ENCODE measurements around the gene DDX50.
"Not testable (repeated sequence)": the region's sequence is repeated elsewhere in the genome, so short reads cannot be mapped to it uniquely, and the experiment has no call there.

DDX50 gene

DNA sequence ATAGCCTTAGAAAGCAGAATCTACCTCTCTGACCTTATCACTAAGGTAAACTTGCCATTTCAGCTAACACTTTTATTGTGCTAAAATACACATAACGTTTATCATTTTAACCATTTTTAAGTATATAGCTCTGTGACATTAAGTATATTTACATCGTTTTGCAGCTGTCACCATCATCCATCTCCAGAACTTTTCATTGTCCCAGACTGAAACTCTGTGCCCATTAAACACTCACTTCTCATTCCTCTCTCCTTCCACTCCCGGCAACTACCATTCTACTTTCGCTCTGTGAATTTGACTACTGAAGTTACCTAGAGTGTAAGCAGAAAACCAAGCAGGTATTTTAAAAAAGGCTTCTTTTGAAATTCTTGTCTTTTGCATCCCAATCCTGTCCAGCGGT lies 1.3 kb downstream of the DDX50 start:
- DNase-seq = no peak

- DNase-seq = no peak
Observed at GRCh38 chr10:68924593-68924992, 23.5 kb downstream of the DDX50 start.

DNA sequence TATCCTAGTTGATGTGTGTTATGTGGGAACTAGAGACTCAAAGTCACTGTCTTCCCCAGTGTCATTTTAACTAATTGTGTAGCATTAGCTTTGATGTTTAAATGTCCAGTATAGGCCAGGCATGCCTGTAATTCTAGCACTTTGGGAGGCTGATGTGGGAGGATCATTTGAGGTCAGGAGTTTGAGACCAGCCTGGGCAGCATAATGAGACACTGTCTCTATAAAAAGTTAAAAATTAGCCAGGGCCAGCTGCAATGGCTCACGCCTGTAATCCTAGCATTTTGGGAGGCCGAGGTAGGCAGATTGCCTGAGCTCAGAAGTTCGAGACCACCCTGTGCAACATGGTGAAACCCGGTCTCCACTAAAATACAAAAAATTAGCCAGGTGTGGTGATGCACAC lies 24.4 kb downstream of the DDX50 start:
- DNase-seq = no peak

DNA sequence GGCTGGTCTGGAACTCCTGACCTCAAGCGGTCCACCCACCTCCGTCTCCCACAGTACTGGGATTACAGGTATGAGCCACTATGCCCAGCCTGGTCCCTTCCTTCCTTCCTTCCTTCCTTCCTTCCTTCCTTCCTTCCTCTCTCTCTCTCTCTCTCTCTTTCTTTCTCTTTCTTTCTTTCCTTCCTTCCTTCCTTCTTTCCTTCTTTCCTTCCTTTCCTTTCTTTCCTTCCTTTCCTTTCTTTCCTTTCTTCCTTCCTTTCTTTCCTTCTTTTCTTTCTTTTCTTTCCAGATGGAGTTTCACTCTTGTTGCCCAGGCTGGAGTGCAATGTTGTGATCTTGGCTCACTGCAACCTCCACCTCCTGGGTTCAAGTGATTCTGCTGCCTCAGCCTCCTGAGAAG lies 28.0 kb downstream of the DDX50 start:
- DNase-seq = not testable (repeated sequence)

- not testable (repeated sequence) for DNase-seq
Observed at GRCh38 chr10:68929888-68930287, 28.8 kb downstream of the DDX50 start.

DNA sequence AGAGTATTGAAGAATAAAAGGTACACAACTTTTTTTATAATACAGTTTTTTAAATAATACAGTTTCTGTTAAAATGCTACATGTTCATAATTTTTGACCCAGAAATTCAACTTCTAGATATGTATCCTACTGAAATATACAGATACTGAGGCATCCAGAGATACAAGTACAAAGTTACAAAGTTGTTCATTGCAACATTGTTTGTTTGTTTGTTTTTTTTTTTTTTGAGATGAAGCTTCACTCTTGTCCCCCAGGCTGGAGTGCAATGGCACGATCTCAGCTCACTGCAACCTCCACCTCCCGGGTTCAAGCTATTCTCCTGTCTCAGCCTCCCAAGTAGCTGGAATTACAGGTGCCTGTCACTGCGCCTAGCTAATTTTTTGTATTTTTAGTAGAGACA lies 31.7 kb downstream of the DDX50 start:
- DNase-seq = not testable (repeated sequence)

DNA sequence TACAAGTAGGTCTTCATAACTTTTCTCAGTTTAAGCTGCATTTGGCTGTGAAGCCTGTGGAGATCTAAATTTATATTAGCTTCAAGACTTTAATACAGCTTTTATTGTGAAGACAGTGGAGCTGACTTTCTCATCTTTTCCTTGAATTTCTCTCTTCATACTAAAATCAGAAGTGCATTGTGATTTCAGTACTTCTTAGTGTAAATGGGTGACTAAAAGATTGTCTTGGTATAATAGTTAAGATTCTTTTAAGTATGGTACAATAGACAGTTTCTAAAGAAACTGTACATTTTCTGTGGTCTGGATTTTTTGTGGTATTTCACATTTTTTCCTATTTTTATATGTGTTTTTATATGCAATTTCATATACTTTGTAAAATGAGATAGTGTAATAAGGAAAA lies 33.9 kb downstream of the DDX50 start:
- DNase-seq = no peak

GRCh38 chr10:68938117-68938516 lies 37.0 kb downstream of the DDX50 start:
- DNase-seq = no peak

DNA sequence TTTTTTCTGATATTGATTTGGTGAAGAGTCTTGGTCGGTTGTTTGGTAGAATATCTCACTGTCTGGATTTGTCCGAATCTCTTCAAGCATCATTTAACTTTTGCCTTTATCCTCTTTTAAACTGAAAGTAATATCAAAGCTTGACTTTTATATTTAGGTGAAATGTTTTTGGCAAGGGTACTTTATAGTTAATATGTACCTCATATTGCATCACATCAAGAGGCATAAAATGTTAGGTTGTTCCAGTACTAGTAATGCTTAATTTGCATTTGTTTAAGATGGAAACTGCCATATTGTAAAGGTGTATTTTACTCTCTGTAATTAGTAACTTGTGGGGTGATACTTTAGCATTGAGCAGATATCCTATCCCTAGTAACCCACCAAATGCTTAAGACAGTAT lies 37.8 kb downstream of the DDX50 start:
- DNase-seq = no peak

DNA sequence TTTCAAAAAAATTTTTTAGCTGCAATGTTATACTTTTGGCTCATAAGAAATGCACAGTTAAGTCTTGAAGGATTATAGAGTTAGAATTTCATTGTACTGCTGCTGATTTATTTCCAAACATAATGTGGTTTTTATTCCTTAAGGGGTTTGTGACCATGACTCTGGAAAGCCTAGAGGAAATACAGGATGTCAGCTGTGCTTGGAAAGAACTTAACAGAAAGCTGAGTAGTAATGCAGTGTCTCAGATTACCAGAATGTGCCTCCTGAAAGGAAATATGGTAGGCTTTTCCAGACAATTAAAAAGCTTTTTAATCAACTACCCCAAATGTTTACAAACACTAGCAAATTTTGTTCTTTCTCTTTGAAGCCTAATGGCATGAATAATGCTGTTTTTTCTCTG lies 39.8 kb downstream of the DDX50 start:
- not testable (repeated sequence) for DNase-seq

DNA sequence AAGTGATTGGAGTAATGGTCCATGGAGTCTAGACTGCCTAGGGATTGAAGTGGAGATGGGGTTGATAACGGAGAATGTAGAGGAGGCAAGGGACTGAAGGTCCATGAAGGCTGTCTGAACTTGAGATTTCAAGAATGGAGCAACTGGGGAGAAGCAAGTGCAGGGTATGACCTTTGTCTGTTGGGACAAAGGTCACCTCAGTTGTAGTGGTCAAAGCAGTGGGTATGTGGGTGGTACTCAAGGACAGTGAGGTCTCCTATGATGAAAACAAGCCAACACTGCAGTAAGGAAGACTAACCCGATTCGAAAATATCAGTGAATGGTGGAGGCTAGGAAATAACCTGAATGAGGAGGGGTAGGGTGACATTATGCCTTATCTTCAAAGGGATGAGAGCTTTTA lies 49.5 kb downstream of the DDX50 start:
- no peak for DNase-seq

- no peak for DNase-seq
Observed at GRCh38 chr10:68954904-68955303, 53.8 kb downstream of the DDX50 start.

DNA sequence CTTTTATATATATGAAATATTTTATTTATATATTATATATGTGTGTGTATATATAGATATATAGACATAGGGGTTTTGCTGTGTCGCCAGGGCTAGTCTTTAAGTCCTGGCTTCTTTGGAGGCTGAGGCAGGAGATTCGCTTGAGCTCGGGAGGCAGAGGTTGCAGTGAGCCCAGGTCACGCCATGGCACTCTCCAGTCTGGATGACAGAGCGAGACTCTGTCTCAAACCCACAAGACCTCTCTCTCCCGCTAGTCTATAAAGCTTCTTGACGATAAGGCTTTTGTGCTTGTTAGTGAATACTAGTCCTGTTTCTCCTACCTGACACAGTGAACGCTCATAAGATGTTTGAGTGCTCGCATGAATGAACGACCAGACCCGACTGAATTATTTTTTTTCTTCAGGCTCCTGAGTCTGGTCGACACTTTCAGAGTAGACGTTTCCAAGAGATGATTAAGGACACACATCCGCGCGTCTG lies 54.3 kb downstream of the DDX50 start:
- peak in 1 of 2 experiments; percentile 92 for DNase-seq

DNA sequence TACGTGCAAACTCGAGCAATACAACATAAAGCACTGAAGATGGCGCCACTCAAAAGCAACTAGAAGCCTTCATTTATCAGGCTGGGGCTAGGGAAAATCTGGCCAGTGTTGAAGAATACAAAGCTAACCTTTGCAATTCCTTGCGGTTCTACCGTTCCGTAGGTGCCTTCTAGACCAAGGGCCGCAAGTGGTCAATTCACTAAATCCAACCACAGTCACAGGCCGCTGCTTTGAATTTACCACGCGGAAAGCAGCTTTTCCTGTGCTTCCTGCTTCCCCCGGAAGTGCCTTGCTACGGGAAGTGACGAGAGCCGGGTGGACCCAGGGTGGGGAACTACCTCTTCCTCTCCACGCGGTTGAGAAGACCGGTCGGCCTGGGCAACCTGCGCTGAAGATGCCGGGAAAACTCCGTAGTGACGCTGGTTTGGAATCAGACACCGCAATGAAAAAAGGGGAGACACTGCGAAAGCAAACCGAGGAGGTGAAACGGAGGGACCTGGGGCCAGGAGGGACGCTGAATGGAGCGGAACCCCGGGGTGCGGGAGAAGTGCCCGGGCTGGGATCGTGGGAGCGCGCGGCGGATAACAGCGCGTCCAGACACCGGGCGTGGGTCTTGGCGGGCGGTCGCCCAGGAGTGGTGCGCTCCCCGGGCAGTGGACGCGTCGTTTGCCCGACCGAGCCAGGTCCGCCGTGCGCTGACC lies 54.9 kb downstream of the DDX50 start, which contains the start of gene DDX21:
TSS of gene DDX21 (plus strand) at position 339 of the 701 bp plus-strand sequence. CDS start at position 395, 56 bp downstream.
- peak; percentile 98 to 99 for DNase-seq

- no peak for DNase-seq
Observed at GRCh38 chr10:68957284-68957615, 56.1 kb downstream of the DDX50 start.

- no peak for DNase-seq
Observed at GRCh38 chr10:68957654-68958053, 56.5 kb downstream of the DDX50 start.

DNA sequence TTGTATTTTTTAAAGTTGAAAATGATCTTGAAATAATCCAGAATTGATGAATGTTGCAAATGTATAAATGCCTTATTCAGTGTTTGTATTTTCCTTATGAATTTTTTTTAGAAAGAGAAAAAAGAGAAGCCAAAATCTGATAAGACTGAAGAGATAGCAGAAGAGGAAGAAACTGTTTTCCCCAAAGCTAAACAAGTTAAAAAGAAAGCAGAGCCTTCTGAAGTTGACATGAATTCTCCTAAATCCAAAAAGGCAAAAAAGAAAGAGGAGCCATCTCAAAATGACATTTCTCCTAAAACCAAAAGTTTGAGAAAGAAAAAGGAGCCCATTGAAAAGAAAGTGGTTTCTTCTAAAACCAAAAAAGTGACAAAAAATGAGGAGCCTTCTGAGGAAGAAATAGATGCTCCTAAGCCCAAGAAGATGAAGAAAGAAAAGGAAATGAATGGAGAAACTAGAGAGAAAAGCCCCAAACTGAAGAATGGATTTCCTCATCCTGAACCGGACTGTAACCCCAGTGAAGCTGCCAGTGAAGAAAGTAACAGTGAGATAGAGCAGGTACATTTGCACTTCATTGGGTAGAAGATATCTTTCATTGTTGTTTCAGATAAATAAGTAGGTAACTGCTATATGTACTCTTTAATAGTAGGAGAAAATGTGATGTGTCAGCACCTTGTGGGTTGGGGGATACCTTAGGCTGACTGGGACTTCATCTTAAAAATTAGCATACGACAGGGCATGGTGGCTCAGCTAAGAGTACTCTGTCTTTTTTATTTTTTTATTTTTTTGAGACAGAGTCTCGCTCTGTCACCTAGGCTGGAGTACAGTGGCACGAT lies 58.8 kb downstream of the DDX50 start:
- no peak for DNase-seq

GRCh38 chr10:68963151-68963550 lies 62.0 kb downstream of the DDX50 start:
- no peak for DNase-seq

GRCh38 chr10:68973975-68974374 lies 72.9 kb downstream of the DDX50 start:
- no peak for DNase-seq

GRCh38 chr10:68975936-68976473 lies 74.9 kb downstream of the DDX50 start:
- not testable (repeated sequence) for DNase-seq

- not testable (repeated sequence) for DNase-seq
Observed at GRCh38 chr10:68979738-68980137, 78.6 kb downstream of the DDX50 start.

GRCh38 chr10:68981074-68981473 lies 80.0 kb downstream of the DDX50 start:
- DNase-seq = peak; percentile 57 to 75

DNA sequence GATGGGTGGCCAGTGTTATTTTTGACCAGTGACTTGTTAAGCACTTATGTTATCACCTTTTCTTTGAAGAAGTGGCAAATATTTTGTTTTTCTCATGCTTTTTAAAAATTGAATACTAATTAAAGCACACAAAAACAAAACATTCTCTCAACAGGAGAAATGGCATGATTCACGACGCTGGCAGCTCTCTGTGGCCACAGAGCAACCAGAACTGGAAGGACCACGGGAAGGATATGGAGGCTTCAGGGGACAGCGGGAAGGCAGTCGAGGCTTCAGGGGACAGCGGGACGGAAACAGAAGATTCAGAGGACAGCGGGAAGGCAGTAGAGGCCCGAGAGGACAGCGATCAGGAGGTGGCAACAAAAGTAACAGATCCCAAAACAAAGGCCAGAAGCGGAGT lies 81.3 kb downstream of the DDX50 start:
- DNase-seq = no peak

GRCh38 chr10:68987611-68988010 lies 86.5 kb downstream of the DDX50 start:
- no peak for DNase-seq

Data from Kasumi-1 (cell line).